Natural killer cell (primary cell): ENCODE data around the gene RAB44. TPM values are rescaled to one million over a fixed set of nuclear protein-coding genes. Genes with fewer than 3 reads are reported as not detected.

ENCODE experiments used
- ATAC-seq, 3 donors: fragments of 150-1000 bp in 2 of 3; fragments of 200-7000 bp in 1 of 3; cut with Tn5 transposase; 1 replicate in 1 of 3; 2 replicates in 2 of 3; pipeline ENCODE4 v1.10.0; 2021; ENCODE audit warnings: mild to moderate bottlenecking in 2 of 3, moderate library complexity in 2 of 3
- DNase-seq, 2 donors: peaks; one replicate each; pipeline versions ENCODE4 v3.0.0 to v3.0.0-alpha.2; 2013 to 2021; ENCODE audit warnings: mixed read lengths in 1 of 2
- H3K27ac ChIP-seq: one replicate; pipeline ENCODE4 v1.5.1; 2013; ENCODE audit warnings: mild to moderate bottlenecking, low read length
- H3K27me3 ChIP-seq: one replicate; pipeline ENCODE4 v1.6.1; 2013; ENCODE audit warnings: low read length; ENCODE audit not compliant: control insufficient read depth, insufficient read depth
- H3K36me3 ChIP-seq: one replicate; pipeline ENCODE4 v1.6.1; 2013; ENCODE audit warnings: low read length; ENCODE audit not compliant: control insufficient read depth, insufficient read depth
- H3K4me1 ChIP-seq: one replicate; pipeline ENCODE4 v1.6.1; 2013; ENCODE audit warnings: low read length; ENCODE audit not compliant: control insufficient read depth, insufficient read depth
- H3K4me3 ChIP-seq: one replicate; pipeline ENCODE4 v1.5.1; 2013; ENCODE audit warnings: low read length
- H3K9me3 ChIP-seq: one replicate; pipeline ENCODE4 v1.6.1; 2013; ENCODE audit warnings: low read length; ENCODE audit not compliant: control insufficient read depth, insufficient read depth
- H3K27ac Mint-ChIP-seq, 2 donors: one replicate each; pipeline ENCODE4 v1.8.0; 2022; ENCODE audit warnings: mild to moderate bottlenecking in 2 of 2, mixed read lengths in 2 of 2, moderate library complexity in 1 of 2
- H3K27me3 Mint-ChIP-seq, 2 donors: one replicate each; pipeline ENCODE4 v1.8.0; 2022; ENCODE audit warnings: low read depth in 2 of 2, mixed read lengths in 2 of 2
- H3K36me3 Mint-ChIP-seq: one replicate; pipeline ENCODE4 v1.8.0; 2022; ENCODE audit warnings: mixed read lengths
- H3K4me1 Mint-ChIP-seq, 2 donors: one replicate each; pipeline ENCODE4 v1.8.0; 2022; ENCODE audit warnings: mixed read lengths in 2 of 2
- H3K4me3 Mint-ChIP-seq: one replicate; pipeline ENCODE4 v1.8.0; 2022; ENCODE audit warnings: mild to moderate bottlenecking, moderate library complexity, mixed read lengths
- H3K9me3 Mint-ChIP-seq, 2 donors: one replicate each; pipeline ENCODE4 v1.8.0; 2022; ENCODE audit warnings: mixed read lengths in 2 of 2
- CTCF ChIP-seq: fragments of 200-600 bp; IDR thresholded peaks from one replicate; pipeline ENCODE4 v1.8.0; 2022; ENCODE audit warnings: antibody characterized with exemption
- WGBS: methylation state at CpG from one replicate; pipeline ENCODE4 v1.1.7; 2013; ENCODE audit warnings: missing lambda C conversion rate; ENCODE audit not compliant: insufficient coverage; 5-methylcytosine and 5-hydroxymethylcytosine counted together
- intact Hi-C: fragments of 100-400 bp; cut with micrococcal nuclease; formaldehyde crosslinking; loops from one replicate; pipeline ENCODE4 v1.14.2; 2022
- total RNA-seq, 4 donors: library from RNA; stranded (reverse); fragments of 120-200 nt in 1 of 4; gene quantifications; one replicate each; pipeline versions ENCODE4 v1.2.3 to v1.2.4, GENCODE V29; 2013 to 2022

RAB44 gene
- total RNA-seq, 3 donors from 2014 or later (not counting 1 experiment from before 2014, with no cell fraction given) = 0.09 to 12.9 (median 0.70) TPM

GRCh38 chr6:36663504-36664446, 33.9 kb upstream of the RAB44 start:
- TF ChIP-seq CTCF = no peak
- Histone ChIP-seq H3K4me1 (no peaks in the 10 kb centered on the region), H3K27ac (no peak overlapping the region), H3K9me3 (no peaks in the 10 kb centered on the region), H3K4me3 (no peak overlapping the region), H3K27me3 (peaks cover 13% of the 10 kb centered on the region), H3K36me3 (no peaks in the 10 kb centered on the region)
- 74% methylated on average over 3 of the region's 4 CpGs for WGBS
- no peak overlapping the region for H3K27ac Mint-ChIP-seq
- DNase-seq (no peak), ATAC-seq (no peak)
- intact Hi-C loops = no loop called here
- no peaks in the 10 kb centered on the region for H3K36me3 Mint-ChIP-seq
- H3K9me3 Mint-ChIP-seq = no peaks in the 10 kb centered on the region
- peaks cover 13 to 18% of the 10 kb centered on the region in 2 donors for H3K27me3 Mint-ChIP-seq
- H3K4me3 Mint-ChIP-seq = no peak overlapping the region
- no peaks in the 10 kb centered on the region for H3K4me1 Mint-ChIP-seq

- peaks cover 5% of the 10 kb centered on the region for H3K27me3 ChIP-seq
- WGBS = 97% methylated on average over 4 of the region's 4 CpGs
- no peaks in the 10 kb centered on the region for H3K4me1 ChIP-seq
- H3K36me3 Mint-ChIP-seq = no peaks in the 10 kb centered on the region
- ATAC-seq = no peak
- H3K27ac ChIP-seq = no peak overlapping the region
- no peak for TF ChIP-seq CTCF
- H3K9me3 ChIP-seq = no peaks in the 10 kb centered on the region
- H3K27ac Mint-ChIP-seq = no peak overlapping the region
- no peaks in the 10 kb centered on the region for H3K9me3 Mint-ChIP-seq
- H3K4me3 Mint-ChIP-seq = no peak overlapping the region
- no peaks in the 10 kb centered on the region for H3K36me3 ChIP-seq
- peaks cover 6 to 9% of the 10 kb centered on the region in 2 donors for H3K27me3 Mint-ChIP-seq
- H3K4me3 ChIP-seq = no peak overlapping the region
- intact Hi-C loops = no loop called here
- DNase-seq = no peak
- no peaks in the 10 kb centered on the region for H3K4me1 Mint-ChIP-seq
Observed at GRCh38 chr6:36665180-36665579, 32.4 kb upstream of the RAB44 start.

GRCh38 chr6:36666287-36666686, 31.3 kb upstream of the RAB44 start:
- no peaks in the 10 kb centered on the region for H3K36me3 Mint-ChIP-seq
- H3K4me1 ChIP-seq = no peaks in the 10 kb centered on the region
- WGBS = 94% methylated on average over 2 of the region's 2 CpGs
- no peak for ATAC-seq
- H3K4me1 Mint-ChIP-seq = no peaks in the 10 kb centered on the region
- no peaks in the 10 kb centered on the region for H3K9me3 Mint-ChIP-seq
- H3K9me3 ChIP-seq = no peaks in the 10 kb centered on the region
- H3K36me3 ChIP-seq = no peaks in the 10 kb centered on the region
- no peak overlapping the region for H3K4me3 Mint-ChIP-seq
- no peak for TF ChIP-seq CTCF
- DNase-seq = no peak
- no peak overlapping the region for H3K27ac ChIP-seq
- peaks cover 5 to 9% of the 10 kb centered on the region in 2 donors for H3K27me3 Mint-ChIP-seq
- no peaks in the 10 kb centered on the region for H3K27me3 ChIP-seq
- H3K4me3 ChIP-seq = no peak overlapping the region
- intact Hi-C loops = no loop called here
- no peak overlapping the region for H3K27ac Mint-ChIP-seq
